ENCODE measurements around the gene EPB41L1. TPM values are rescaled to one million over a fixed set of nuclear protein-coding genes. Genes with fewer than 3 reads are reported as not detected.

EPB41L1 gene
- total RNA-seq, 1 experiment from 2014 or later: 134 TPM

DNA sequence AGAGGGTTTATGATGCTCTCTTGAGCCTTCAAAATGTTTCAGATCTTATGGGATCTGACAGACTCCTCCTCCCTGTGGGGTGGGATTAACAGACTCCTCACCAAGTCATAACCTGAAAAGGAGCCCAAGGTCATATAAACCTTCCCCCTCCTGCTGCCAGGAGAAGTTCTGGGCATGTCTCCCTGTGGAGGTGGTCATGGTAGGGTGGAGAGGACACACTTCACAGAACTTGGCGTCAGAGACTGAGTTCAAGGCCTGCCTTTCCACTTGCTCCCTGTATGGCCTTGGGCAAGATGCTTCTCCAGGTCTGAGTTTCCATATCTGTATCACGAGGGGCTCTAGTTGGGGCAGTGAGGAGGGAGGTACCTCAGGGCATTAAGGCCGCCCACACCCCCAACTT, 49.3 kb downstream of the EPB41L1 start:
- Histone ChIP-seq H3K36me3 (ENCODE audit: low read depth) (no peaks in the 10 kb centered on the region), H3K9me3 (ENCODE audit: insufficient read depth, low read depth) (no peaks in the 10 kb centered on the region), H3K4me2 (no peak overlapping the region), H3K27me3 (ENCODE audit: insufficient read depth, low read depth) (no peaks in the 10 kb centered on the region), H3F3A (ENCODE audit: insufficient read depth, low read depth) (no peaks in the 10 kb centered on the region), H3K4me3 (no peak overlapping the region), H2AFZ (no peak overlapping the region), H3K4me1 (replicated peaks; ENCODE audit: insufficient read depth) (no peaks in the 10 kb centered on the region), H4K20me1 (ENCODE audit: insufficient read depth) (no peaks in the 10 kb centered on the region), H3K79me2 (ENCODE audit: low read depth) (no peaks in the 10 kb centered on the region), H3K9me2 (ENCODE audit: insufficient read depth) (no peaks in the 10 kb centered on the region), H3K27ac (no peak overlapping the region)
- no TSS peak for BruUV-seq (replicated peaks)
- intact Hi-C loops (cut with micrococcal nuclease; ENCODE audit: unreplicated experiment): no loop called here
- ChIA-PET CTCF (no interaction called here), POLR2A (ENCODE audit: unreplicated experiment) (no interaction called here)
- no peak for DNase-seq
- TF ChIP-seq CTCF (conservative IDR thresholded peaks at IDR 0.05): no peak
- TF ChIP-seq EZH2 (IDR thresholded peaks at IDR 0.05; ENCODE audit: low read depth): no peak

- DNase-seq: no peak
- Histone ChIP-seq H3K36me3 (ENCODE audit: low read depth) (no peaks in the 10 kb centered on the region), H3K79me2 (ENCODE audit: low read depth) (no peaks in the 10 kb centered on the region), H3K4me2 (no peak overlapping the region), H4K20me1 (ENCODE audit: insufficient read depth) (no peaks in the 10 kb centered on the region), H3K4me1 (replicated peaks; ENCODE audit: insufficient read depth) (no peaks in the 10 kb centered on the region), H3K9me2 (ENCODE audit: insufficient read depth) (no peaks in the 10 kb centered on the region), H3K9me3 (ENCODE audit: insufficient read depth, low read depth) (no peaks in the 10 kb centered on the region), H3K27me3 (ENCODE audit: insufficient read depth, low read depth) (no peaks in the 10 kb centered on the region), H3K4me3 (no peak overlapping the region), H2AFZ (no peak overlapping the region), H3F3A (ENCODE audit: insufficient read depth, low read depth) (no peaks in the 10 kb centered on the region), H3K27ac (no peak overlapping the region)
- TF ChIP-seq CTCF (conservative IDR thresholded peaks at IDR 0.05): no peak
- no peak for TF ChIP-seq EZH2 (IDR thresholded peaks at IDR 0.05; ENCODE audit: low read depth)
- BruUV-seq (replicated peaks): no TSS peak
- ChIA-PET CTCF (no interaction called here), POLR2A (ENCODE audit: unreplicated experiment) (interaction anchor here (0.5 kb wide), 1 partner anchor 582 kb away, joined by 16 read pairs; no protein-coding TSS in a partner anchor)
- intact Hi-C loops (cut with micrococcal nuclease; ENCODE audit: unreplicated experiment): no loop called here
Observed at GRCh38 chr20:36205026-36205425, 50.5 kb downstream of the EPB41L1 start.

GRCh38 chr20:36206068-36206467, 51.5 kb downstream of the EPB41L1 start:
- no peaks in the 10 kb centered on the region for H3K79me2 ChIP-seq (ENCODE audit: low read depth)
- H3K9me2 ChIP-seq (ENCODE audit: insufficient read depth): no peaks in the 10 kb centered on the region
- no peak for TF ChIP-seq CTCF (conservative IDR thresholded peaks at IDR 0.05)
- TF ChIP-seq EZH2 (IDR thresholded peaks at IDR 0.05; ENCODE audit: low read depth): no peak
- intact Hi-C loops (cut with micrococcal nuclease; ENCODE audit: unreplicated experiment): no loop called here
- ChIA-PET POLR2A (ENCODE audit: unreplicated experiment) (no interaction called here), CTCF (interaction anchor here (0.5 to 0.6 kb wide), 2 partner anchors 43 to 215 kb away, joined by 3 to 14 read pairs; no protein-coding TSS in a partner anchor)
- H3K4me3 ChIP-seq: no peak overlapping the region
- H4K20me1 ChIP-seq (ENCODE audit: insufficient read depth): no peaks in the 10 kb centered on the region
- H2AFZ ChIP-seq: no peak overlapping the region
- H3K36me3 ChIP-seq (ENCODE audit: low read depth): no peaks in the 10 kb centered on the region
- no peaks in the 10 kb centered on the region for H3K9me3 ChIP-seq (ENCODE audit: insufficient read depth, low read depth)
- H3K4me1 ChIP-seq (replicated peaks; ENCODE audit: insufficient read depth): no peaks in the 10 kb centered on the region
- H3K27ac ChIP-seq: no peak overlapping the region
- no peaks in the 10 kb centered on the region for H3F3A ChIP-seq (ENCODE audit: insufficient read depth, low read depth)
- no peak for DNase-seq
- BruUV-seq (replicated peaks): no TSS peak
- no peaks in the 10 kb centered on the region for H3K27me3 ChIP-seq (ENCODE audit: insufficient read depth, low read depth)
- no peak overlapping the region for H3K4me2 ChIP-seq
